Ovary (tissue), 9 donors: Measurements from ENCODE around the gene LAMB1. TPM values are rescaled to one million over a fixed set of nuclear protein-coding genes. Genes with fewer than 3 reads are reported as not detected.

Source experiments
- DNase-seq, 5 donors: peaks; one replicate each; pipeline ENCODE4 v3.0.0-alpha.2; 2019 to 2020
- H3K27ac ChIP-seq, 2 donors: fragments of 200-600 bp; one replicate each; pipeline versions ENCODE4 v1.5.1 to v1.8.0; 2019 to 2022
- H3K27me3 ChIP-seq: fragments of 200-600 bp; one replicate; pipeline ENCODE4 v1.8.0; 2022
- H3K36me3 ChIP-seq: fragments of 200-600 bp; sonication (generic); one replicate; pipeline ENCODE4 v1.5.1; 2019
- H3K4me1 ChIP-seq: one replicate; pipeline ENCODE4 v1.8.1; 2013; ENCODE audit warnings: mild to moderate bottlenecking, moderate library complexity; ENCODE audit not compliant: insufficient read depth
- H3K4me3 ChIP-seq: fragments of 200-600 bp; sonication (generic); one replicate; pipeline ENCODE4 v1.5.1; 2017
- H3K9me3 ChIP-seq, 2 donors: fragments of 200-600 bp in 1 of 2; sonication (generic) in 1 of 2; one replicate each; pipeline versions ENCODE4 v1.5.1 to v1.8.1; 2013 to 2019; ENCODE audit warnings: mild to moderate bottlenecking in 1 of 2, moderate library complexity in 1 of 2
- CTCF ChIP-seq, 3 donors: fragments of 450-650 bp in 2 of 3; fragments of 200-600 bp in 1 of 3; IDR thresholded peaks; one replicate each; pipeline versions ENCODE4 v1.5.1 to v1.8.0; 2016 to 2022; ENCODE audit warnings: antibody characterized with exemption in 3 of 3, mild to moderate bottlenecking in 1 of 3
- EP300 ChIP-seq: sonication (generic); formaldehyde crosslinking; IDR thresholded peaks from one replicate; pipeline ENCODE4 v1.6.1; 2017; ENCODE audit warnings: antibody characterized with exemption
- POLR2A ChIP-seq: fragments of 450-650 bp; IDR thresholded peaks from one replicate; pipeline ENCODE4 v1.6.1; 2017; ENCODE audit warnings: antibody characterized with exemption, mild to moderate bottlenecking, moderate library complexity
- WGBS, 3 donors: extraction: QIAGEN DNeasy Blood & Tissue Kit in 1 of 3; methylation state at CpG; one replicate each; pipeline versions ENCODE4 v1.1.5 to v1.1.7; 2013 to 2017; 5-methylcytosine and 5-hydroxymethylcytosine counted together
- intact Hi-C, 4 donors: fragments of 100-400 bp; cut with DNase I; formaldehyde crosslinking; loops; one replicate each; pipeline versions ENCODE4 v1.11.0 to v1.15.1; 2022 to 2023
- polyA plus RNA-seq, 2 donors: library from polyadenylated mRNA; stranded (reverse); fragments of 200-250 nt in 1 of 2; fragments of 350-450 nt in 1 of 2; fragmentation: Illumina TruSeq in 1 of 2; extraction: RNeasy Lipid Tissue Mini Kit (QIAGEN cat#74804) in 1 of 2; gene quantifications; one replicate each; pipeline ENCODE4 v1.2.3, GENCODE V29; 2013 to 2014
- total RNA-seq, 7 donors: library from RNA; depleted of rRNA in 2 of 7; stranded (reverse); fragments of >200 nt in 2 of 7; fragmentation: NEBNext Ultra II Directional in 3 of 7; extraction: Animal tissue kit (Norgen Biotek cat#: 25700) in 3 of 7; gene quantifications; one replicate each; pipeline versions ENCODE4 v1.1.0 to v1.2.4, GENCODE V29; 2016 to 2023
- donor health status: DM: no; HTN: no; CAD: no; lungs with moderate emphysema.
- donor health status: DM: no; HTN: no; CAD: no.
- donor health status: Bipolar disorder and iron deficiency.
- donor health status: DM: yes; HTN: yes; CAD: no.
- donor health status: DM: no; HTN: no; CAD: no.
- donor health status: DM: yes; HTN: yes; CAD: no.

Gene LAMB1
- total and polyA plus RNA-seq, 9 donors: 10.2 to 151 (median 65.0) TPM

- no peak for TF ChIP-seq POLR2A
- no peak for TF ChIP-seq EP300
- no peak for TF ChIP-seq CTCF (IDR thresholded peaks at IDR 0.05)
- intact Hi-C loops: loop anchor here in 1 of 4 donors (10.0 kb wide), 1 partner anchor 141 kb away; no protein-coding TSS in a partner anchor
- peak overlapping the region; percentile 56 for H3K4me3 ChIP-seq
- no peaks in the 10 kb centered on the region for H3K9me3 ChIP-seq
- no peak for DNase-seq
- H3K36me3 ChIP-seq: no peaks in the 10 kb centered on the region
- H3K27ac ChIP-seq: no peak overlapping the region
- 56 to 60% (median 57%) methylated on average over 15 of the region's 15 CpGs for WGBS, 3 donors
- H3K4me1 ChIP-seq: peaks cover 2% of the 10 kb centered on the region
- H3K27me3 ChIP-seq: no peaks in the 10 kb centered on the region
Measured at GRCh38 chr7:108003599-108003935, 606 bp upstream of the LAMB1 start.

- Histone ChIP-seq H3K9me3 (no peaks in the 10 kb centered on the region), H3K4me3 (peak overlapping the region; percentile 56), H3K27ac (peak overlapping the region in 1 of 2 donors; percentile 57), H3K36me3 (no peaks in the 10 kb centered on the region), H3K4me1 (peaks cover 2% of the 10 kb centered on the region), H3K27me3 (no peaks in the 10 kb centered on the region)
- WGBS, 3 donors: 0 to 1% (median 1%) methylated on average over 58 to 75 of the region's 75 CpGs
- intact Hi-C loops: loop anchor here in 1 of 4 donors (10.0 kb wide), 1 partner anchor 143 kb away; no protein-coding TSS in a partner anchor
- peak; percentile 32 to 69 (median 55) for DNase-seq
- TF ChIP-seq EP300 (no peak), CTCF (IDR thresholded peaks at IDR 0.05) (no peak), POLR2A (no peak)
Measured at GRCh38 chr7:108001764-108002725, 916 bp downstream of the LAMB1 start.

GRCh38 chr7:108000875-108001763, 1.8 kb downstream of the LAMB1 start:
- peak; percentile 21 to 55 (median 48) for DNase-seq
- intact Hi-C loops: loop anchor here in 1 of 4 donors (10.0 kb wide), 1 partner anchor 144 kb away; no protein-coding TSS in a partner anchor
- TF ChIP-seq POLR2A (no peak), CTCF (IDR thresholded peaks at IDR 0.05) (no peak), EP300 (no peak)
- no peak overlapping the region for H3K27ac ChIP-seq
- WGBS, 3 donors: 13 to 15% (median 14%) methylated on average over 36 to 37 of the region's 37 CpGs
- peak overlapping the region; percentile 56 for H3K4me3 ChIP-seq
- H3K9me3 ChIP-seq: no peaks in the 10 kb centered on the region
- H3K4me1 ChIP-seq: peaks cover 3% of the 10 kb centered on the region
- H3K36me3 ChIP-seq: no peaks in the 10 kb centered on the region
- H3K27me3 ChIP-seq: no peaks in the 10 kb centered on the region
